Spleen (tissue), 11 donors: ENCODE measurements around the gene GPR137. TPM values are rescaled to one million over a fixed set of nuclear protein-coding genes. Genes with fewer than 3 reads are reported as not detected.

Experiments used
- DNase-seq: peaks from one replicate; pipeline ENCODE4 v3.0.0-alpha.2; 2020
- H3K27ac ChIP-seq, 8 donors: fragments of 200-600 bp; sonication (generic) in 7 of 8; 1 replicate in 4 of 8; 2 replicates in 4 of 8; pipeline versions ENCODE4 v1.5.0 to v1.8.0; 2016 to 2021; ENCODE audit warnings: inconsistent platforms in 4 of 8, mild to moderate bottlenecking in 4 of 8, moderate library complexity in 1 of 8
- H3K27me3 ChIP-seq, 7 donors: fragments of 200-600 bp; sonication (generic) in 6 of 7; replicated peaks in 1 of 7; 1 replicate in 4 of 7; 2 replicates in 3 of 7; pipeline versions ENCODE4 v1.5.0 to v1.8.0; 2016 to 2021; ENCODE audit warnings: inconsistent platforms in 3 of 7, mild to moderate bottlenecking in 1 of 7
- H3K36me3 ChIP-seq, 6 donors: fragments of 200-600 bp; sonication (generic) in 5 of 6; 1 replicate in 4 of 6; 2 replicates in 2 of 6; pipeline versions ENCODE4 v1.5.0 to v1.8.0; 2016 to 2021; ENCODE audit warnings: inconsistent platforms in 2 of 6
- H3K4me1 ChIP-seq, 6 donors: fragments of 200-600 bp; sonication (generic) in 5 of 6; 1 replicate in 3 of 6; 2 replicates in 3 of 6; pipeline versions ENCODE4 v1.5.0 to v1.8.0; 2016 to 2021; ENCODE audit warnings: inconsistent platforms in 3 of 6
- H3K4me3 ChIP-seq, 8 donors: fragments of 200-600 bp; sonication (generic) in 7 of 8; 1 replicate in 4 of 8; 2 replicates in 4 of 8; pipeline versions ENCODE4 v1.5.0 to v1.8.0; 2016 to 2021; ENCODE audit warnings: inconsistent platforms in 4 of 8, mild to moderate bottlenecking in 4 of 8, moderate library complexity in 2 of 8
- H3K9me3 ChIP-seq, 8 donors: fragments of 200-600 bp; sonication (generic) in 7 of 8; 1 replicate in 4 of 8; 2 replicates in 4 of 8; pipeline versions ENCODE4 v1.5.0 to v1.8.0; 2016 to 2021; ENCODE audit warnings: inconsistent platforms in 4 of 8
- CTCF ChIP-seq, 11 experiments: fragments of 200-600 bp in 7 of 11; fragments of 450-650 bp in 4 of 11; sonication (generic) in 4 of 11; IDR thresholded peaks in 8 of 11; conservative IDR thresholded peaks in 3 of 11; 1 replicate in 7 of 11; 2 replicates in 4 of 11; pipeline versions ENCODE4 v1.4.0 to v1.8.0; 2016 to 2021; ENCODE audit warnings: antibody characterized with exemption in 11 of 11, inconsistent platforms in 4 of 11, mild to moderate bottlenecking in 1 of 11
- POLR2A ChIP-seq, 3 donors: fragments of 450-650 bp; IDR thresholded peaks; one replicate each; pipeline ENCODE4 v1.5.1; 2017; ENCODE audit warnings: antibody characterized with exemption in 3 of 3, mild to moderate bottlenecking in 1 of 3
- POLR2AphosphoS5 ChIP-seq, 3 donors: sonication (generic); formaldehyde crosslinking; IDR thresholded peaks; one replicate each; pipeline ENCODE4 v1.5.1; 2017; ENCODE audit warnings: antibody characterized with exemption in 3 of 3
- WGBS, 5 donors: extraction: QIAGEN DNeasy Blood & Tissue Kit in 3 of 5; methylation state at CpG; one replicate each; pipeline versions ENCODE4 v1.1.5 to v1.1.7; 2013 to 2018; 5-methylcytosine and 5-hydroxymethylcytosine counted together
- intact Hi-C: fragments of 100-400 bp; cut with DNase I; formaldehyde crosslinking; loops from one replicate; pipeline ENCODE4 v1.15.0; 2023; ENCODE audit warnings: low total_unique reads
- polyA plus RNA-seq, 3 donors: library from polyadenylated mRNA; stranded (reverse); fragments of 200-250 nt; gene quantifications; one replicate each; pipeline ENCODE4 v1.2.1, GENCODE V29; 2013
- total RNA-seq, 7 donors: library from RNA; depleted of rRNA in 3 of 7; stranded (reverse); fragments of >200 nt in 3 of 7; fragmentation: NEBNext Ultra II Directional in 4 of 7; extraction: Animal tissue kit (Norgen Biotek cat#: 25700) in 4 of 7; gene quantifications; one replicate each; pipeline versions ENCODE4 v1.1.0 to v1.2.1, GENCODE V29; 2016 to 2021
- donor health status: healthy with polysubstance abuse.
- donor health status: DM: no; HTN: no; CAD: no; lungs with moderate emphysema.
- donor health status: DM: no; HTN: no; CAD: no.
- donor health status: Bipolar disorder and iron deficiency.
- donor health status: healthy.
- donor health status: DM: no; HTN: no; CAD: no.
- donor health status: DM: yes; HTN: yes; CAD: no.

Gene GPR137
- total and polyA plus RNA-seq, 10 donors, result 13.7 to 37.2 (median 28.1) TPM

- DNase-seq, result peak; percentile 80
- Histone ChIP-seq H3K36me3 (peaks cover 0 to 63% (median 38%) of the 10 kb centered on the region in 6 donors), H3K9me3 (no peaks in the 10 kb centered on the region), H3K4me3 (no peak overlapping the region), H3K4me1 (peaks cover 22 to 41% (median 27%) of the 10 kb centered on the region in 6 donors), H3K27ac (peak overlapping the region in 5 of 8 donors; percentile 98 to 100 (median 99)), H3K27me3 (no peaks in the 10 kb centered on the region)
- 92 to 96% (median 93%) methylated on average over 15 of the region's 15 CpGs for WGBS, 5 donors
- TF ChIP-seq POLR2A (IDR thresholded peaks at IDR 0.05) (no peak), POLR2AphosphoS5 (IDR thresholded peaks at IDR 0.05) (peak in 1 of 3 donors; percentile 21)
- intact Hi-C loops, result no loop called here
Measured at GRCh38 chr11:64266339-64266738, 19.3 kb upstream of the GPR137 start.

GRCh38 chr11:64267207-64267945, 18.3 kb upstream of the GPR137 start:
- peak overlapping the region; percentile 80 to 100 (median 98) for H3K27ac ChIP-seq
- no peaks in the 10 kb centered on the region for H3K9me3 ChIP-seq
- intact Hi-C loops, result no loop called here
- no peaks in the 10 kb centered on the region for H3K27me3 ChIP-seq
- no peak for TF ChIP-seq POLR2A (IDR thresholded peaks at IDR 0.05)
- TF ChIP-seq POLR2AphosphoS5 (IDR thresholded peaks at IDR 0.05), result peak in 1 of 3 donors; percentile 47
- TF ChIP-seq CTCF (IDR thresholded peaks at IDR 0.05 in 8 of 11, conservative IDR thresholded peaks at IDR 0.05 in 3 of 11), result no peak
- H3K36me3 ChIP-seq, result peaks cover 0 to 53% (median 32%) of the 10 kb centered on the region in 6 donors
- H3K4me3 ChIP-seq, result peak overlapping the region in 1 of 8 donors; percentile 99
- DNase-seq, result peak; percentile 86
- H3K4me1 ChIP-seq, result peaks cover 27 to 52% (median 36%) of the 10 kb centered on the region in 6 donors
- WGBS, 5 donors, result 69 to 81% (median 75%) methylated on average over 24 to 27 of the region's 27 CpGs

- Histone ChIP-seq H3K9me3 (no peaks in the 10 kb centered on the region), H3K4me1 (peaks cover 27 to 56% (median 39%) of the 10 kb centered on the region in 6 donors), H3K4me3 (peak overlapping the region; percentile 61 to 99 (median 90)), H3K27me3 (no peaks in the 10 kb centered on the region), H3K27ac (peak overlapping the region; percentile 80 to 100 (median 98)), H3K36me3 (peaks cover 0 to 44% (median 23%) of the 10 kb centered on the region in 6 donors)
- TF ChIP-seq CTCF (IDR thresholded peaks at IDR 0.05 in 8 of 11, conservative IDR thresholded peaks at IDR 0.05 in 3 of 11) (peak in 2 of 11 experiments; percentile 17 to 25), POLR2A (IDR thresholded peaks at IDR 0.05) (no peak), POLR2AphosphoS5 (IDR thresholded peaks at IDR 0.05) (peak; percentile 38 to 69 (median 65))
- 26 to 42% (median 33%) methylated on average over 13 to 23 of the region's 23 CpGs for WGBS, 5 donors
- DNase-seq, result peak; percentile 90
- intact Hi-C loops, result no loop called here
Measured at GRCh38 chr11:64268025-64268892, 17.4 kb upstream of the GPR137 start.

- 1 to 5% (median 2%) methylated on average over 17 to 34 of the region's 34 CpGs for WGBS, 5 donors
- TF ChIP-seq POLR2A (IDR thresholded peaks at IDR 0.05), result peak in 1 of 3 donors; percentile 32
- no peak for TF ChIP-seq POLR2AphosphoS5 (IDR thresholded peaks at IDR 0.05)
- no peak for TF ChIP-seq CTCF (IDR thresholded peaks at IDR 0.05 in 8 of 11, conservative IDR thresholded peaks at IDR 0.05 in 3 of 11)
- Histone ChIP-seq H3K27ac (peak overlapping the region; percentile 80 to 100 (median 98)), H3K4me1 (peaks cover 27 to 56% (median 39%) of the 10 kb centered on the region in 6 donors), H3K36me3 (peaks cover 0 to 36% (median 16%) of the 10 kb centered on the region in 6 donors), H3K4me3 (peak overlapping the region; percentile 61 to 99 (median 90)), H3K9me3 (no peaks in the 10 kb centered on the region), H3K27me3 (no peaks in the 10 kb centered on the region)
- peak; percentile 94 for DNase-seq
- intact Hi-C loops, result no loop called here
Measured at GRCh38 chr11:64268893-64269539, 16.6 kb upstream of the GPR137 start.
